Measurements from ENCODE around the gene MYO5A.
A peak's percentile ranks its signal among the peaks of the same experiment; 100 is the strongest.
"Not testable (repeated sequence)": the region's sequence is repeated elsewhere in the genome, so short reads cannot be mapped to it uniquely, and the experiment has no call there.

Gene MYO5A

GRCh38 chr15:52324109-52324508 is 204.6 kb downstream of the MYO5A start:
- DNase-seq, result no peak

GRCh38 chr15:52318729-52319500 is 209.8 kb downstream of the MYO5A start:
- no peak for DNase-seq

- no peak for DNase-seq
Measured at GRCh38 chr15:52317688-52318087, 211.0 kb downstream of the MYO5A start.

DNA sequence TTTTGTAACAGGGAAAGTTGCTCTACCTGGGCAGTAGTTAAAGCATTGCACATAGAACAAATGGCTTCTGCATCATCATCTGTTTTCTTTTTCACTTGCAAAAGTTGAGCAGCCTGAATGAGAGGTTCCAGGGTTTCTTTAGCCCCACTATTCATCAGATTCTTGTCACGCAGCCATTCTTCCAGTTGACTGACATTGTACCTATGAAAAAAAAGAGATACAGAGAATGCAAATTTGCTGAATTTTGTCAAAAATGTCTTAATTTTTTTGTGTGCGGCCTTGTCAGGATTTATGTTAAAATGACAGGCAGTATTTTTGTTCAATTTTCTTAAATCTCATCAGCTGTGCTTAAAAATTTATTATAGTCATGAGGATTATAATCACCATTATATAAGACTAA is 211.7 kb downstream of the MYO5A start:
- DNase-seq, result no peak

DNA sequence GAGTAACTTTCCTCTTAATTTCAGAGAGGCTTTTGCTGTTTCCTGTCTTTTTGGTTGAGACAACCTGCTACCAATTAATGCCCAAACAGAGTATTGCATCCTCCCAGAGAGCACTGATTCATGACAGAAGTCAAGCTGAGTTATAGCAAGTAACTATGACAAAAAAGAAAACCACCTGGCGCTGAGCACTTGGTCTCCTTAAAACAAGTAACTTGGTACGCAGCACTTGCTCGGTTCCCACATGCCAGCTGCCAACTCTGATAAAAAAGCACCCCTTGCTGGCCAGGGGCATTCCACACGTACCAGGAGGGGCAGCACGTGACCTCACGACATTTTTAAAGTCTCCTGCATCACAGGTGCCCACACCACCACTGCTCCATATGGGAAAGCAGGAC is 219.5 kb downstream of the MYO5A start:
- DNase-seq, result no peak

GRCh38 chr15:52308446-52309153 is 220.1 kb downstream of the MYO5A start:
- DNase-seq, result no peak

DNA sequence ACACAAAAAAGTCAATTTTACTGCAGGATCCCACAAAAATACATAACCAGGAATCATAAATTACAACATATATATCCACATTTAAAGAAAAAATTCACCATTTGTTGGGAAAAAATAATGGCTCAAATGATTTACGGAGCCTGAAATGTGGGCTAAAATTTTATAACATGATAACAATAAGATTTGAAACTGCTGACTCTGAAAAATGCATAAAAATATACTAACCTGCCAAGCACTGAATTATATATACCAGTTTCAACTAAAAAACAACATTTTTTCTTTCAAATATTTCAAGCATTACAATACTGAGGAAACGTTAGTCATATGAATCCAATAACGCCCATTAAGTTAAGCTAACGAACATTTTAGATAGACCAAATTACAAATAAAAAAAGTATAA is 220.8 kb downstream of the MYO5A start:
- no peak for DNase-seq

- DNase-seq, result no peak
Measured at GRCh38 chr15:52306270-52306669, 222.4 kb downstream of the MYO5A start.

DNA sequence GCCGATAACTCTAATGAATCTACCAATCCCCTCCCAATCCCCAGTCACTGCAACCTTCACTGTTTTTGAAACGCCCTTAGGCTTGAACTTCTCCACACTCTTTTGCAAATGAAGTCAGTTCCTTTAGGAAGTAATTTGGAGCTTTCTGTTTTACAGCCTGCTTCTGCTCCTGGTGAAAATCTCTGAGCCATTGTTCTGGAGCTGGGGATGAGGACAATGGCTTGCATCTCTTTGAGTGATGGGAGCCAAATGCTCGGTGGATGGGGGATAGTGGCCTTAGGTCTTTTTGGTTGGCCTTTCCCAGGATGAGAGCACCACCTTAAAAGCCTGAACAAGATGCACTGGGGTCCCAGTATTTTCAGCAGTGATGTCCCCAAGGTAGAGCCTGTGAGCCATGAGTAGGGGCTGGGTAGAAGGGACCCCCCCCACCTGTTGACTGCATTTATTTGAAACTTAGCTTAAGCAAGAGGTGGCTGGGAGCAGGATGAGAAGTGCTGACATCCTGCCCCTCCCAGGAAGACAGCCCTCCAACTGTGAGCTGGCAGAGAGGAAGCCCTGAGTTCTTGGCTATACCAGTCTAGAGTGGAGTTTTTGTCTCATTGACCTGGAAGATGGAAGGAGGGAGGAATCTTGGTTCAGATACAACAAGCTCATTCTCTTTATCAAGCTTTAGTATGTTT is 225.4 kb downstream of the MYO5A start:
- no peak for DNase-seq

GRCh38 chr15:52301265-52301847 is 227.3 kb downstream of the MYO5A start:
- DNase-seq, result no peak

GRCh38 chr15:52295421-52296001 is 233.2 kb downstream of the MYO5A start, which contains the start of gene MYO5C:
TSS of gene MYO5C (minus strand) at chr15:52295804. CDS start at chr15:52295636, 168 bp downstream.
- DNase-seq, result peak; percentile 78

GRCh38 chr15:52294881-52295420 is 233.7 kb downstream of the MYO5A start:
- no peak for DNase-seq

GRCh38 chr15:52292780-52293392 is 235.8 kb downstream of the MYO5A start:
- DNase-seq, result no peak

GRCh38 chr15:52291204-52291603 is 237.5 kb downstream of the MYO5A start:
- DNase-seq, result no peak

- no peak for DNase-seq
Measured at GRCh38 chr15:52290800-52291199, 237.9 kb downstream of the MYO5A start.

DNA sequence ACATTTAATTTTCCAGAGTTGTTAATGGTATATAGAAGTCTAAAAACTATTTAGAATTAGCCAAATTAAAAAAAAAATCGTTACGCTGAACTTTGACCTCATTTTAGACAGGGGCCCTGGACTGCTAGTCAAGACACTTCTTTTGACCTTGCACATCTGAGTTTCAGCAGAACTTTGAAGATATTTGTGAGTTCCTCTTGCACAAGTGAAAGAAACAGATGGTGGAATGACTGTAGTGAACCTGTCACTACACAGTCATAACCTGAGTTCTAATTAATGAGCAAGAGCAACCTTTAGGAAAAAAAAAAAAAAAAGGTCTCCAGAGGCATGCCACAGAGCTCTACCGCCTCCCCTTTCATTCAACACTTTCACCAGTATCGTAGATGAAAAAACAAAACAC is 238.4 kb downstream of the MYO5A start:
- no peak for DNase-seq

DNA sequence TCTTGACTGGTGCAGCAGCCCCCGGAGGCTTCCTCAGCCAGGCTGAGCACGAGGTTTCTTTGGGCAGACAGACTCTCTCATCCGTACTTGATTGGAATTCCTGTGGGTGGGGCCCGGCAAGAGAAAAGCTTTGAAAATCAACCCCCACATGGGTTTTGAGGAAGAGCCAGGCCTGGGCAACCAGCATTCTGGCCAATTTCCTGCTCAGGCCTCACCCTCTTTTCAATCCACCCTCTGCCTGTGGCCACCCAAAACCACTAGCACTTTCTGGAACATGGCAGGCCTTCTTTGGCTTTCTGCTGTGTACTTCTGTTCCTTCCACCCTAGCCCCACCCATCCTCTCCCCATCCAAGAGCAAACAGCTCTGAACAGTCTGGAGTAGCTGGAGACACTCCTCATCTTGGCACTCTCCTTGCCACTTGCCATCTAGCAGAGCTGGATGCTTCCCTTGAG is 239.0 kb downstream of the MYO5A start:
- DNase-seq, result no peak

DNA sequence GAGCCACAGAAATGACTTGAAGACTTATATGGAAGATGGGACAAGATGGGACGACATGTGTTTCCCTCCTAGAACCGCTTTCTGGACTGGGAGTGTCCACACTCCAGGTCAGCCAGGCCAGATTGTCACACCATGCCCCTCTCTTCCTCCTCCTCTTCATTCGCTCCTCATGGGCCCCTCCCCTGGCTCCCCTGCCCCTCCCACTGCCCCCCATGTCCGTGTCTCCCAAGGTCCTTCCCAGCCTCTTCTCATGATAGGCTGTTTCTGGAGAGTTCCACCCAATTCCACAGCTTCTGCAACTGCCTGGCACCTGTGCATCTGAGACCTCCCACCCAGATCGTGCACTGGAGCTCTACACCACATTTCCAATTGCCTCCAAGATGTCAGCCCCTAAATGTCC is 239.7 kb downstream of the MYO5A start:
- no peak for DNase-seq

DNA sequence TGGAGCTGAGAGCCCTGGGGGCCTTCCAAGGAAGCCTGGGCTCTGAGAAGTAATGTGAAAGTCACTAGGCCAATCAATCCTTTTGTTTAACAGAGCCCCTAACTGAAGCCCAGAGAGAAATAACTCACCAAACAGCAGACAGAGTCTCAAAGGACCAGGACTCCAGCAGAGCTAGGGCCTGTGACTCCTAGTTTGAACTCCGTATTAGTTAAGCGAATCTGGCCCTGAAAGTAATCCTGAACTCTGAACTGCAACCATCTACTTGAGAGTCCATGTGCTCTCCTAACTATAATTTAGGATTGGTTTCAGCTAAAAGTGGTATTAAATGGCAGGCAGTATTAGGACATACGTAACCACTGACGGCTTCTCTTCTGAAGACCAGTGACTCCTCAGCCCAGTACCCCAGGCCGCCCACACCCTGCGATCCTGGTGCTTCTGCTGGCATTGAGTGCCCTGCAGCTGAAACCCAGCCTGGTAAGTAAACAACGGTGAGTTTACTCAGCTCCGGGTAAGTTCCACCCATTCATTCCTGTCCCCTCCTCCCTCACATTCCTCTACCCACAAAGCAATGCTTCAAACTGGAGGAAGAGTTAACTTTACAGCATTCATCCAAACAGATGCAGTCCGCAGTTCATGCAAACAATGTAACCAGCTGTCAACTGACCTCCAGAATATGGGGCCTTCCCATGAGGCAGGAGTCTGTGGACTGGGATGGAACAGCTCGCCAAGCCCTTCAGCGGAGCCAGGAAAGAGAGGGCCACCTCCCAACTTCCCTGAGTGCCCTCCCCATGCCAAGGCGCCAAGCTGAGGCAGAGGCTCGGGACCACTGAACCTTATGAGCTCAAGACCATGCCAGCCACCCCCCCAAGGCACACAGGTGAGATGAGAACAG is 240.4 kb downstream of the MYO5A start:
- no peak for DNase-seq

DNA sequence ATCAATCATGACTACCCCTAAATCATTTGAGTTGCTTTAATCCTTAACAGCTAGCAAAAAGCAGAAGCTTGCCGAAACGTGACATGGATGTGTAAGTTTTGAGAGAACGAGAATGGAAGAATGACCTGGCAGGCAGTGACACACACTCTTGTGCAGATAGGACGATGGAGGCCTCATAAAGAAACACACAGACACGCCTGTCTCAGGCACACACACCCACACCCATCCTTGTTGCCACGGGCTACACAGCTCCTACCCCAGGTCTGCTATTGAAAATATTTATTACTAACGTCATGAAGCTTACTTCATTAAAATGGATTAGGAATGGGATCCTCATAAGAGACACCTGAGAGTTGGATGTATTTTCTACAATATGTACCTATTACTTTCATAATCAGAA is 241.6 kb downstream of the MYO5A start:
- DNase-seq, result no peak

- not testable (repeated sequence) for DNase-seq
Measured at GRCh38 chr15:52285941-52286340, 242.7 kb downstream of the MYO5A start.

All from NCI-H1105 treated with DMSO at 0.1 percent for 48 hours (cell line).